ENCODE measurements around the gene CTIF. TPM values are rescaled to one million over a fixed set of nuclear protein-coding genes. Genes with fewer than 3 reads are reported as not detected.

Gene CTIF
- total RNA-seq, 3 donors from 2014 or later: 4.3 to 5.3 (median 4.6) TPM

GRCh38 chr18:48719974-48720654 is 181.3 kb downstream of the CTIF start:
- Mint-ChIP-seq H3K9me3 (no peaks in the 10 kb centered on the region), H3K27me3 (ENCODE audit: low read depth) (no peaks in the 10 kb centered on the region), H3K4me1 (ENCODE audit: low read depth) (no peaks in the 10 kb centered on the region), H3K36me3 (ENCODE audit: insufficient read depth) (no peaks in the 10 kb centered on the region), H3K4me3 (no peak overlapping the region)
- DNase-seq (no peak), ATAC-seq (no peak)

- Mint-ChIP-seq H3K36me3 (ENCODE audit: insufficient read depth) (no peaks in the 10 kb centered on the region), H3K4me3 (no peak overlapping the region), H3K9me3 (no peaks in the 10 kb centered on the region), H3K27me3 (ENCODE audit: low read depth) (no peaks in the 10 kb centered on the region), H3K4me1 (ENCODE audit: low read depth) (no peaks in the 10 kb centered on the region)
- no peak for DNase-seq
- ATAC-seq: no peak
Observed at GRCh38 chr18:48720655-48721025, 181.8 kb downstream of the CTIF start.

- DNase-seq: no peak
- Mint-ChIP-seq H3K4me1 (ENCODE audit: low read depth) (no peaks in the 10 kb centered on the region), H3K27me3 (ENCODE audit: low read depth) (no peaks in the 10 kb centered on the region), H3K36me3 (ENCODE audit: insufficient read depth) (no peaks in the 10 kb centered on the region), H3K9me3 (no peaks in the 10 kb centered on the region), H3K4me3 (no peak overlapping the region)
- no peak for ATAC-seq
Observed at GRCh38 chr18:48721312-48721711, 182.5 kb downstream of the CTIF start.

DNA sequence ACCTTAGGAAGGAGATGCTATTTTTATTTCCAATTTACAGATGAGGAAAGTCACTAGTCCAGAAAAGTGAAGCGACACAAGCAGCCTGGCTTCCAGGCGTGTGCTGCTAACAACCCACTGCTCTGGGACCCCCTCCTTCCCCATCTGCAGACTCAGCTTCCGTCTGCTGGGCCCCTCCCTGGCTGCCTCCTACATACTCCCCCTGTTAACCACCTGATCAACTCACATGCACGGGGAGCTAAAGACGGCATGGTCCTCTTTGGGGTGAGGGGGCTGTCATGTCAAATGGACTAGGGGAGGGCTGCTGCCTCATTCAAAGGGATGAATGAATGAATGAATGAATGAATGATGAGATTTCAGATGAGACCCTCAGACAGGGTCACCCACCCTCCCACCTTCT is 184.2 kb downstream of the CTIF start:
- Mint-ChIP-seq H3K4me3 (no peak overlapping the region), H3K27me3 (ENCODE audit: low read depth) (no peaks in the 10 kb centered on the region), H3K9me3 (no peaks in the 10 kb centered on the region), H3K4me1 (ENCODE audit: low read depth) (no peaks in the 10 kb centered on the region), H3K36me3 (ENCODE audit: insufficient read depth) (no peaks in the 10 kb centered on the region)
- no peak for ATAC-seq
- no peak for DNase-seq

GRCh38 chr18:48723837-48724236 is 185.0 kb downstream of the CTIF start:
- no peak for DNase-seq
- no peak for ATAC-seq
- H3K4me1 Mint-ChIP-seq (ENCODE audit: low read depth): no peaks in the 10 kb centered on the region
- H3K9me3 Mint-ChIP-seq: no peaks in the 10 kb centered on the region
- H3K4me3 Mint-ChIP-seq: no peak overlapping the region
- no peaks in the 10 kb centered on the region for H3K36me3 Mint-ChIP-seq (ENCODE audit: insufficient read depth)
- H3K27me3 Mint-ChIP-seq (ENCODE audit: low read depth): no peaks in the 10 kb centered on the region

- no peak overlapping the region for H3K4me3 Mint-ChIP-seq
- no peaks in the 10 kb centered on the region for H3K27me3 Mint-ChIP-seq (ENCODE audit: low read depth)
- DNase-seq (no peak), ATAC-seq (no peak)
- H3K9me3 Mint-ChIP-seq: no peaks in the 10 kb centered on the region
- H3K4me1 Mint-ChIP-seq (ENCODE audit: low read depth): no peaks in the 10 kb centered on the region
- no peaks in the 10 kb centered on the region for H3K36me3 Mint-ChIP-seq (ENCODE audit: insufficient read depth)
Observed at GRCh38 chr18:48724442-48724841, 185.6 kb downstream of the CTIF start.

DNA sequence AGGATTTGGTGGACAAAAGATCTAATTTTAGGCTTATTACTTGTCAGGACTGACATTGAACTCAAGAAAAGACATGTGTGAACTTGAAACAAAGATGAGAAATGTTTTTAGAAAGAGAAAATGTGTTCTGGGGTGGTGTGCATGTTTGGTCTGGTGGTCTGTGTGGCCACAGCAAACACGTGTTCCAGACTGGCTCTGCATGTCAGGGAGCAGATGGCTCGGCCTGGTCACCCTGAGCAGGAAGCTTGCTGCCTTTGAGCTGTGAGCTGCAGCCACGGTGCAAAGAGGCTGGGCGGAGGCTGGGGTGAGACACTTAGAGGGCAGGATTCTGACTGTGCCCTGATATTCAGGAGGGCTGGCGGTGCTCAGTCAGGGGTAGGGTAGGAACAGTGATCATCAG is 186.1 kb downstream of the CTIF start:
- H3K4me3 Mint-ChIP-seq: no peak overlapping the region
- no peaks in the 10 kb centered on the region for H3K4me1 Mint-ChIP-seq (ENCODE audit: low read depth)
- no peaks in the 10 kb centered on the region for H3K36me3 Mint-ChIP-seq (ENCODE audit: insufficient read depth)
- DNase-seq: no peak
- ATAC-seq: no peak
- H3K9me3 Mint-ChIP-seq: no peaks in the 10 kb centered on the region
- no peaks in the 10 kb centered on the region for H3K27me3 Mint-ChIP-seq (ENCODE audit: low read depth)

DNA sequence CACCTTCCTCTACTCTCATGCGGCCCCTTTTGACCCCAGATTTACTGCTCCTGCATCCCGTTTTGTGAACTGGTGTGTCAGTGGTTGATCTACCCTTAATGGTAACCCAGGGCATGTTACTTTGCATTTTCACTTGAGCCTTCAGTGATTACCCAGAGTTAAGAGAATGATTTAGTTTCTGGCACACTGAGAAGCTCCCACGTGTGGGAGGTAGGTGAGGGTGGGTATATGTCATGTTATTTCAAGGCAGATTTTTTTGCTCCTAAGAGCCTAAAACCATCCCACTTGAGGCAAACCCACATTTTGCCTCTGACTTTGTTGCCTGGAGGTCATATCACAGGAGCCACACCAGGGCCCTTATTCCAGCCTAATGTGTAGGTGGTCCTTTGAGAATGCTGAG is 186.7 kb downstream of the CTIF start:
- no peaks in the 10 kb centered on the region for H3K4me1 Mint-ChIP-seq (ENCODE audit: low read depth)
- no peaks in the 10 kb centered on the region for H3K27me3 Mint-ChIP-seq (ENCODE audit: low read depth)
- ATAC-seq (no peak), DNase-seq (no peak)
- no peaks in the 10 kb centered on the region for H3K9me3 Mint-ChIP-seq
- H3K36me3 Mint-ChIP-seq (ENCODE audit: insufficient read depth): no peaks in the 10 kb centered on the region
- no peak overlapping the region for H3K4me3 Mint-ChIP-seq

GRCh38 chr18:48727681-48728080 is 188.8 kb downstream of the CTIF start:
- Mint-ChIP-seq H3K4me1 (ENCODE audit: low read depth) (no peaks in the 10 kb centered on the region), H3K27me3 (ENCODE audit: low read depth) (no peaks in the 10 kb centered on the region), H3K9me3 (no peaks in the 10 kb centered on the region), H3K36me3 (ENCODE audit: insufficient read depth) (no peaks in the 10 kb centered on the region), H3K4me3 (no peak overlapping the region)
- ATAC-seq (no peak), DNase-seq (no peak)

- DNase-seq: no peak
- no peak for ATAC-seq
- Mint-ChIP-seq H3K36me3 (ENCODE audit: insufficient read depth) (no peaks in the 10 kb centered on the region), H3K9me3 (no peaks in the 10 kb centered on the region), H3K4me1 (ENCODE audit: low read depth) (no peaks in the 10 kb centered on the region), H3K4me3 (no peak overlapping the region), H3K27me3 (ENCODE audit: low read depth) (no peaks in the 10 kb centered on the region)
Observed at GRCh38 chr18:48728204-48728833, 189.5 kb downstream of the CTIF start.

DNA sequence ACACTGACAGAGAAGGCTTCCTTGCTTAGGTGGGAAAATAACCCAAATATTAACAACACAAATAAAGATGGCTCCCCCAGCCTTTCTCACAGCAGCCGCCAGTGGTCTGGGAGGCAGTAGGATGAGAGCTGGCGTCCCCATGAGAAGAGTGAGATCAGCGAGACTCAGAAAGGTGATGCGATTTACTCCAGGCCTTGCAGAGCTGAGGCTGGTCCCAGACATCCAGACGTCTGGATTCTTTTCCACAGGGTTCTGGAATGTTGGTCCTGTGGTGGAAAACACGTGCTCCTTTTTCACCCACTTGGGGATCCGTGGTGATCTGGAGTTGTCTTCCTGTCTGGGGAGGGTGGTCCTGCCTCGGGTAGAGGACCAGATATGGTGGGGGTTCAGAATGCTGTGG is 190.6 kb downstream of the CTIF start:
- Mint-ChIP-seq H3K4me3 (no peak overlapping the region), H3K36me3 (ENCODE audit: insufficient read depth) (no peaks in the 10 kb centered on the region), H3K4me1 (ENCODE audit: low read depth) (no peaks in the 10 kb centered on the region), H3K27me3 (ENCODE audit: low read depth) (no peaks in the 10 kb centered on the region), H3K9me3 (no peaks in the 10 kb centered on the region)
- DNase-seq: no peak
- no peak for ATAC-seq

GRCh38 chr18:48730010-48730409 is 191.2 kb downstream of the CTIF start:
- Mint-ChIP-seq H3K27me3 (ENCODE audit: low read depth) (no peaks in the 10 kb centered on the region), H3K4me3 (no peak overlapping the region), H3K4me1 (ENCODE audit: low read depth) (peaks cover under 1% of the 10 kb centered on the region), H3K9me3 (no peaks in the 10 kb centered on the region), H3K36me3 (ENCODE audit: insufficient read depth) (no peaks in the 10 kb centered on the region)
- DNase-seq: no peak
- ATAC-seq: no peak

GRCh38 chr18:48732767-48733424 is 194.1 kb downstream of the CTIF start:
- no peak for ATAC-seq
- no peaks in the 10 kb centered on the region for H3K36me3 Mint-ChIP-seq (ENCODE audit: insufficient read depth)
- H3K4me3 Mint-ChIP-seq: no peak overlapping the region
- H3K4me1 Mint-ChIP-seq (ENCODE audit: low read depth): peaks cover 5% of the 10 kb centered on the region
- no peaks in the 10 kb centered on the region for H3K9me3 Mint-ChIP-seq
- no peak for DNase-seq
- H3K27me3 Mint-ChIP-seq (ENCODE audit: low read depth): no peaks in the 10 kb centered on the region

DNA sequence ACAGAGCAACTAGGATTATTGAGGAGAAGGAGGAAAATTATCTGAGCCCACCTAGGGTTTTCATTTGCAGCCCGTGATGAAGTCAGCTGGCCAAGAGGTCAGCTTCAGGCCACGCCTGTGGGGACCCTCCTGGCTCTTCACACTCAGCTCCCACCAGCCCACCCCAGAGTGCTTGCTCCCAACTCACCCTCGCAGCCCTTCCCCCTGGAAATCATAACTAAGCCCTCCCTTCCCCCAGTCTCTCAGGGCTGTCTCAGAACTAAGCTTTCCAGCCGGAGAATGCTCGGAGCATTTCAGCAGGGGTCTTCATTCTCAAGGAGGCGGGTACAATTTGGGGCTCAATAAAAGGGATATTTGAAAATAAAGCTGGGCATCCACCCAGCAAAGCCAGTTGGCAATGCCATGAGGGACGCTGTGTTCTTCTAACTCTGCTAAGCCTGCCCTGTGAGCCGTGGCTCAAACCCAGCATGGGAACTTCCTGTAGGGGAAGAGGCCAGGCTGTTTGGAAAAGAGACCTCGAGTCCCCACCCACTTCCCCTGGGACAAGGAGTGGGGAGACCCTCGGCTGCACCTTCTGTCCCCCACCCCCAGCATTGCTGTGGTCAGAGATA is 194.9 kb downstream of the CTIF start:
- Mint-ChIP-seq H3K4me3 (no peak overlapping the region), H3K36me3 (ENCODE audit: insufficient read depth) (no peaks in the 10 kb centered on the region), H3K9me3 (no peaks in the 10 kb centered on the region), H3K4me1 (ENCODE audit: low read depth) (peaks cover 5% of the 10 kb centered on the region), H3K27me3 (ENCODE audit: low read depth) (no peaks in the 10 kb centered on the region)
- DNase-seq (no peak), ATAC-seq (no peak)

- DNase-seq (no peak), ATAC-seq (no peak)
- Mint-ChIP-seq H3K36me3 (ENCODE audit: insufficient read depth) (no peaks in the 10 kb centered on the region), H3K4me3 (no peak overlapping the region), H3K4me1 (ENCODE audit: low read depth) (peaks cover 5% of the 10 kb centered on the region), H3K9me3 (no peaks in the 10 kb centered on the region), H3K27me3 (ENCODE audit: low read depth) (no peaks in the 10 kb centered on the region)
Observed at GRCh38 chr18:48734460-48734859, 195.6 kb downstream of the CTIF start.
